PFSK-1 (cell line): ENCODE results near the gene NLRP7.

Source experiments
- POLR2AphosphoS5 ChIP-seq: IDR thresholded peaks from 2 replicates; pipeline ENCODE4 v1.6.1; 2012; ENCODE audit warnings: low read depth, mild to moderate bottlenecking, control low read depth, low read length, moderate library complexity
- REST ChIP-seq, 2 experiments: IDR thresholded peaks; 2 replicates each; pipeline versions ENCODE4 v1.6.1 to v1.8.0; 2011 to 2012; ENCODE audit warnings: low read depth in 2 of 2, low read length in 2 of 2, control low read depth in 1 of 2, inconsistent platforms in 1 of 2, mild to moderate bottlenecking in 1 of 2, moderate library complexity in 1 of 2; ENCODE audit not compliant: insufficient read depth in 1 of 2
- SIN3A ChIP-seq: IDR thresholded peaks from 2 replicates; pipeline ENCODE4 v1.6.1; 2012; ENCODE audit warnings: mild to moderate bottlenecking, low read length, moderate library complexity, borderline replicate concordance; ENCODE audit not compliant: insufficient read depth
- TAF1 ChIP-seq: IDR thresholded peaks from 2 replicates; pipeline ENCODE4 v1.6.1; 2012; ENCODE audit warnings: low read length, control low read depth, borderline replicate concordance; ENCODE audit not compliant: insufficient read depth

DNA sequence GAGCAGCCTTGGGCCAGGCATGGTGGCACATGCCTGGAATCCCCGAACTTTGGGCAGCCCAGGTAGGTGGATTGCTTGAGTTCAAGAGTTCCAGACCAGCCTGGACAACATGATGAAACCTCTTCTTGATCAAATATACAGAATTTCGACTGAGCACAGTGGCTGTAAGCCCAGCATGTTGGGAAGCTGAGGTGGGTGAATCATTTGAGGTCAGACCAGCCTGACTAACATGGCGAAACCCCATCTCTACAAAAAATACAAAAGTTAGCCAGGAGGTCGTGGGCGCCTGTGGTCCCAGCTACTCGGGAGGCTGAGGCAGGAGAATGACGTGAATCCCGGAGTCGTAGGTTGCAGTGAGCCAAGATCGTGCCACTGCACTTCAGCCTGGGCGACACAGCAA is 8.0 kb upstream of the NLRP7 start:
- TF ChIP-seq POLR2AphosphoS5 (no peak), TAF1 (no peak), SIN3A (no peak), REST (IDR thresholded peaks at IDR 0.05; ENCODE audit: insufficient read depth in 1 of 2, low read depth in 2 of 2, low read length in 2 of 2) (no peak)
